Left cardiac atrium (tissue), 4 donors: Measurements from ENCODE around the gene CARD16. TPM values are rescaled to one million over a fixed set of nuclear protein-coding genes. Genes with fewer than 3 reads are reported as not detected.
"Not testable (repeated sequence)": the region's sequence is repeated elsewhere in the genome, so short reads cannot be mapped to it uniquely, and the experiment has no call there.

ENCODE experiments used
- ATAC-seq, 2 donors: fragments of 200-7000 bp; cut with Tn5 transposase; one replicate each; pipeline ENCODE4 v1.9.1; 2020; ENCODE audit warnings: mild to moderate bottlenecking in 2 of 2, moderate library complexity in 2 of 2
- DNase-seq: peaks from one replicate; pipeline ENCODE4 v3.0.0-alpha.2; 2020
- intact Hi-C, 2 donors: fragments of 100-400 bp; cut with DNase I; formaldehyde crosslinking; loops; one replicate each; pipeline versions ENCODE4 v1.14.1 to v1.15.1; 2022 to 2023
- total RNA-seq, 2 donors: library from RNA; stranded (reverse); fragmentation: NEBNext Ultra II Directional; extraction: Animal tissue kit (Norgen Biotek cat#: 25700); gene quantifications; one replicate each; pipeline ENCODE4 v1.2.1, GENCODE V29; 2021
- donor health status: DM: no; HTN: yes; CAD: no.
- donor health status: DM: no; HTN: yes; CAD: no; lungs with severe emphysema.
- donor health status: DM: yes; HTN: yes; CAD: no.
- donor health status: Dilated cardiomyopathy.

CARD16 gene
- total RNA-seq, 2 donors from 2014 or later = 6.5 to 13.3 TPM

DNA sequence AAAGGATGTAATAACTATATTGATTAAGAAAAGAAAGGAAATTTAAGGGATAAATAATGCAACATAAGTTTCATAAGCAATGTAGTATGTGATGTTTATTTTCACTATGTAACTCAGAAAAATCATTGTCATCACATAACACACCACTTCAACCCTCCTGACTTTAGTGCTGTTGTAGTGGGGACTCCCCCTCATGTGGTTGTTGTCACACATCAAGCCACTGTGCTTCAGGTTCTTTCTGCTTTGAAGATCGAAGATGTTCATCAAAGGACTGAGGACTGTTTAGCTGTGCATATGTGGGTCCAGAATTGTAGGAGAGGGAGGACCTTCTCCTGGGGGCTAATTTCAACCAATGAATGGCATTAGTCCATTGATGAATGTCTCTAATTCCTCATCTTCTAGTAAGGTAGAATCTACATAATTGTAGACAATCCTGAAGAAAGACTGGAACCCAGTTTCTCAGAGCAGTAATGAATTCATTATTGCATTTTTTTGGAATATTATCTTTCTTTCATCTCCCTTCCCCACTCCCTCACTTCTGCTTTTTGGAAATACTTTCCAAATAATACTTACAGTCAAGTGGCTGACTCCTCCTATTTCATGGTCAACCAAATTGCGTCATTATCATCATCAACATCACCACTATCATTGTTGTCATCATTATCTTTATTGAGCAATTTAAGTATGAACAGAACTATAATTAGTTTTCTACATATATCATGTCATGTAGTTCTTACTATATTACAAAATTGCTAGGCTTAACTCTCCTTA, 9.8 kb upstream of the CARD16 start:
- no peak for ATAC-seq
- DNase-seq = no peak
- intact Hi-C loops = no loop called here

DNA sequence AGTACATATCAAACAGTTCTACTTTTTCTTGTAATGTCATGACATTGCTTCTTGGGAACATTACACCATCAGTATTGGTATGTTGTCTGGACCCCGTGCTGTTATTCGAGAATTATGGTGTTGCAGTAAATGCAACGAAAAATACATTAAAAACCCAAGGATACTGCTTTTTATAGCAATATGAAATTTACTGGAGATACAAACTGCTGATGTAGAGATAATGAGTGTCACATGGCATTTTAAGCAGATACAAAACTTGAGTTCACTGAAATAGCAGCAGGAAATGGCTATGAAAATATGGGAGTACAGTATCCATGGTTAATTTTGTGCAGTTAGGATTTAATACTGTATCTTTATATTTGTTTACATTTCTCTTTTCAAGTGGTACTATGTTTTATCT, 7.4 kb upstream of the CARD16 start:
- ATAC-seq (no peak), DNase-seq (no peak)
- intact Hi-C loops = no loop called here

DNA sequence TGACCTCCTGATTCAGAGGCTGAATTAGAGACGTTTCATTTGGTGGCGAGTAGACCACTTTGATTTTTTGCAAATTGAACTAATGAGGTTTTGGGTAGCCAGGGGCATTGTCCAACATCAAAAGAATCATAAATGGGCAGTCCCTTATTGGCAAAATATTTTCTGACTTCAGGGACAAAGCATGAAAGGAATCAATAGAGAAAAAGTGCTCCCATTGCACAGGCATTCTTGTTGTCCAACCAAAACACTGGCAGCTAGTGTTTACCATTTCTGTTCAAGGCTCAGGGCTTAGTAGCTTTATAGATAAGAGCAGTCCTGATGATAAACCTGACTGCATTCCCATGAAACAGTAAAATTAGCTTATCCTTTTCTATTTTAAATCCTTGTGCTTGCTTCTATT, 6.4 kb upstream of the CARD16 start:
- DNase-seq (no peak), ATAC-seq (no peak)
- intact Hi-C loops = no loop called here

DNA sequence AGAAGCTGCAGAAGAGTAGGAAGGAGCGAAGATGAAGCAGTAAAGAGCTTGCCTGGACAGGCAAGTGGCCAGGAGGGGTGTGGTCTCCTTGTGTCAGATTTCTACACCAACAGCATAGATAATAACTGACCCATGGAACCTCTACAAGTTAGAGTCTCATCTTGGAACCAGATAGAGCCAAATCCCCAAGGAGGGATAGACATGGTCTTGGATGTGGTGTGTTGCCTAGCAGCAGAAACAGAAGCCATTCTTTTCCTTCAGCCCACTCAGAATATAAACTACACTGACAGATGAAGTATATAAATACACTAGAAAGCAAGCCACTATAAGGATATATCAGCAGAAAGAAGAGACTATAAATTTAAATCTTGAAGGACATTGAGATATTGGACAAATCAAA, 4.3 kb upstream of the CARD16 start:
- no peak for ATAC-seq
- DNase-seq = no peak

DNA sequence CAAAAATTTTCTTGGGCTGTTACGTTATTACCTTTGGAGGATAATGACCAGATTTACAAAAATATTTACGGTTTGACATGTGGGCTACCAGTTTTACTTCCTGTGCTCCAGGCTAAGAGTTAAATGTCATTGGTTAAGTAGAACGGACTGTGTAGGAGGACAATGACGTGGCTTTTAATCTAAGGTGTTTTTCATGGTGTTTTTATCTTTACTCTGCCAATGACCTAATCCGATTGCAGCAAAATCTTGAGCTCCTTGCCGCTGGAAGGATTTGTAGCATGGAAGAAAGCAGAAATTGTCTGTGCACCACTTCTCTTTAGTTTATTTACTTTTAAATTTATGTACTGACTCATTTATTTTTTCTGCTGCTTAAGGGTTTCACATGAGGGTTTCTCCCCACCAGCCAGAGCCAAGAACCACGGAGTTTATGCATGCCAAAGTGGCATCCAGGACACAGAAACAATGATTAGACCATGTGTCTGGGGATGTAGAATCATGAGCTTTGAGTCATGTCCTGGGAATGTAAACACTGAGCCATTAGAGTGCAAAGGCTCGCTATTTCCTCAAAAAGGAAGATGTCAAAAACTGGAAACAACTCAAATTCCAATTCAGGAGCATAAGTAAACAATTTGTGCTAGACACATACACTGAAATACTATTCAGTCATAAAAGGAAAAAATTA, 1.9 kb upstream of the CARD16 start:
- DNase-seq (peak; percentile 22), ATAC-seq (peak; percentile 38 to 78)
- intact Hi-C loops = loop anchor here in 1 of 2 donors (10.0 kb wide), 1 partner anchor 72 kb away; no protein-coding TSS in a partner anchor

More for the DNA sequence above, 4.3 kb upstream of the CARD16 start:
- intact Hi-C loops = loop anchor here in 1 of 2 donors (10.0 kb wide), 1 partner anchor 75 kb away; no protein-coding TSS in a partner anchor

DNA sequence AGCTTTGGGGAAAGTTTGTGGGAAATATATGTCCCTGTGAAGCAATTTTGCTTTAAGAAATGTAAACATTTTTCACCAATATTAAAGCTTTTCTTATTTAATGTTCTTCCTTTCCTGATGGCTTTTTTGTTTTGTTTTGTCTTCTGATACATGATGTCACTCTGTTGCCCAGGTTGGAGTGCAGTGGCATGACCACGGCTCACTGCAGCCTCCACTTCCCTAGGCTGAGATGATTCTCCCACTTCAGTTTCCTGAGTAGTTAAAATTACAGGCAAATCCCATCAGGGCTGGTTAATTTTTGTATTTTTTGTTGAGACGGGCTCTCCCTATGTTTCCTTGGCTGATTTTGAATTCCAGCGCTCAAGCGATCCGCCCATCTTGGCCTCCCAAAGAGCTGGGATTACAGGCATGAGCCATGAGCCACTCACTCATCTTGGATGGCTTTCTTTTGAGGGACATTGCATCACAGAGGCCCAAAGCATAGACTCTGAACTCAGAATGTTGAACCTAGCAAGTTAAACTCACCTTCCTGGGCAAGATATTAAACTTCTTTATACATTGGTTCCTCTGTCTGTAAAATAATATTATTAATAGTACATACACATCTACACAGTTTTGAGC, 651 bp upstream of the CARD16 start:
- intact Hi-C loops = loop anchor here in 1 of 2 donors (10.0 kb wide), 1 partner anchor 71 kb away; no protein-coding TSS in a partner anchor
- DNase-seq (no peak), ATAC-seq (no peak)

DNA sequence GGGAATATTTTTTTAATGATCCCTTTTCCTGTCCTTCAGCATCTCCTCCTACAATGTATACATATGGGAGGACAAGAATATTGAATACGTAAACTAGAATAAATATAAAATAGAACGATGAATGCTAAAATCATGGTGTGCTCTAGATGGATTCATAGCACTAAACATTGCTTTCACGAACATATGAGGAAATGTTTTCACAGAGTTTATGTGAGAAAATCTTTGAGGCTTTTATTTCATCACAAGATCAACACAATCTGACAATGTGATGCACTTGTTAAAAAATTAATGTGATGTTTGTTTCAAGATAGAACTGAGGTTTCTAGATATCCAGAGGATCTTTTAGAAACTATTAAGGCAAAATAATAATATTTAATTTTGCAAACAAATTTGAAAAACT, 3.0 kb downstream of the CARD16 start:
- ATAC-seq (no peak), DNase-seq (no peak)
- intact Hi-C loops = loop anchor here in 1 of 2 donors (10.0 kb wide), 1 partner anchor 67 kb away; no protein-coding TSS in a partner anchor

DNA sequence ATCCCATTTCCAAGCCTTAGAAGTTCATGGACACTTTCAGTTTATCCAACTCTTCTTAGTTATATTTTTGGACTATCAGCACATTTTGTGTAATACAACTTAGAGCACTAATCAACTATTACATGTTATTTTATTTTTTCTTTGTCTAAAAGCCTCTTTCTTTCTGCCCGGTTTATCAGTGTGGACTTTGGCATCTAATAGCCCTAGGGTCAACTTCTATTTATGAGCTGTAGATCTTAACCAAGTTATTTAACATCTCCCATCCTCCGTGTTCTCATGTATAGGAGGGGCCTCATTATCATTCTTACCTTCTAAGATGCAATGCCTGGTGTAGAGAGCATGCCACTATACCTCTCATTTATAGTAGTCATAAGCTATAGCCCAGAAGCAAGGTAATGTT, 4.4 kb downstream of the CARD16 start:
- ATAC-seq (no peak), DNase-seq (no peak)
- intact Hi-C loops = loop anchor here in 1 of 2 donors (10.0 kb wide), 1 partner anchor 66 kb away; no protein-coding TSS in a partner anchor

DNA sequence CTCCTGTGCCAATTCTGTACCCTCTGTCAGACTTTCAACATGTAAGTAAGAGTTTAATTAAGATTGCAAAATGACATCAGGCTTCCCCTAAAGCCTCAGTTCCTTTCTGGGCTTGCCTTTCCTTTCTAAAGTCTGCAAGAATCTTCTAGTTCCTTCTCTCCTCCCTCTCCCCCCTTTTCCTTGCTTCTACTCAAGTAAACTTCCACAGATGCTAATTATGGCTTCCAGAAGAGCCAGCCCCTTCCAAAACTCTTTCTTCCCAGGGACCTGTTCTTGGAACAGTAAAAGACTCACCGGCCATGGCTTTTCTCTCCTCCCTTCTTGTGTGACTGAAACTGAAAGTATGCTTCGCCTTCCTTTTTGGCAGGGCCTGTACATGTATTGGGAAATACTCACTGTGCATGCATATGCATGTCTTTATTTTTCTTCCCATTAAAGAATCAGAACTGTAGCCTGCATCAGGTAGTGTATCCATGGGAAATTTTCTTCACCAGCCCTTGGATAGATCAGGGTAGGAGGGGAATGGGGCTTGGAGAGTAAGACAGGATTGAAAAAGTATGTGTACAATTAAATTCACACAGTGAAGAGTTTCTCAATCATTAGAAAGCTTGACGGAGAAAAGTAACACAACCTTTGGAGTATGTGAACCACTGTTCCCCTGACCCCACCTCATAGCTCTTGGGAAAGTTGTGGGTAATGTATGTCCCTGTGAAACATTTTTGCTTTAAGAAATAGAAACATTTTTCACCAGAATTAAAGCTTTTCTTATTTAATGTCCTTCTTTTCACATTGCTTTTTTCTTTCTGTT, 10.1 kb downstream of the CARD16 start, which contains the start of gene CASP1:
CASP1 (minus strand) TSS at position 332 of the 808 bp plus-strand sequence; CDS start at position 301, 31 bp downstream.
- intact Hi-C loops = no loop called here
- peak; percentile 88 to 95 for ATAC-seq
- DNase-seq = peak; percentile 23

DNA sequence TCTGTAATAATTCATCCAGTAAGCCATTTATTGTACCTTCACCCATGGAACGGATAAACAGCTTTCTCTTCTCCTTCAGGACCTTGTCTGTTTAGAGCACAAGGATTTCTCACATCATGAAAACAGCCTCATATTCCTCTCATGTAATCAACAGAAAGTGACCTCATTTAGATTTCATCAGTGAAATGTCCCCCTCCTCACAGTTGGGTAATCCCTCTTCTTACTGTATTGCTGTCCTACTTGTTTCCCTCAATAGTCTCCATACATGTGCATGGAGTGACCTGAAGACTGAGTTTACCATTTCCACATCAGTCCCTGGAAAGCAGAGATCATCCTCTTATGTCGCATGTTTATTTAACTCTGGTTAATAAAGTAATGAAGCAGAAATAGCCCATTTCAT, 10.7 kb downstream of the CARD16 start:
- DNase-seq, intact Hi-C loops: not testable (repeated sequence)
- peak; percentile 7 to 37 for ATAC-seq

DNA sequence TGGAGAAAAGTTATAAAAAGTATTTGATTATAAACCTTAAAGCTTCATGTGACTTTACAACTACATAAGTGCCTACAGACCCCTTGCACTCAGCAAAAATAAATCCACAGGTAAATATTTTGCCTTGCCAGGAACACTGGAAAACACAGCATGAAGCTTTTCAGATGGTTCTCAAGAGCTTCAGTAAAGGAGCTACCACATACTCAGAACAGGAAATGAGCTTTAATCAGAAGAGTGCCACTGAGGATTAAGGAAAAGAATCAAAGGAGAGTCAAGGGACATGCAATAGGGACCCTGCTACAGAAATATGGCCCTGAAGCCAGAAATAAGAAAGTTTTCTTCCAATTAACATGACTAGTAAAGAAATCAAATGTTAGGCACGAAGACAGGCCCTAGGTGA, 11.4 kb downstream of the CARD16 start:
- intact Hi-C loops = no loop called here
- DNase-seq (no peak), ATAC-seq (no peak)

DNA sequence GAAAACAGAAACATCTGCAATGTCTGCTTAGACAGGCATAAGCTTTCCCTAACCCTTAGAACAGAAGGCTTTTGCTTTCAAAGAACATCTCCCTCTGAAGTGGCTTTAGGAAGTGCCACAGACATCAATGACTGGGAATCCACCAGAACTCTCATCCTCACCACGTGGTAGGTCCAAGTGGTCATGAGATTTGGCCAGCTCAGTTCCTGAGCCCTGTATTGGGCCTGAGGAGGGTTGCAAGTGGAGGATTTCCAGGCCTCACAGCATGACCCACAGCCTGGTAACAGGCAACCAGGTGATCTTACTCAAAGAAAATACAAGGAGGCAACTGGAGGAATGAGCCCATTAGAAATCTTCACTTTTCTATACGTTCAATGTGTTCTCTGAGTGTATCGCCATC, 11.8 kb downstream of the CARD16 start:
- ATAC-seq (peak in 1 of 2 donors; percentile 14), DNase-seq (no peak)
- intact Hi-C loops = no loop called here

DNA sequence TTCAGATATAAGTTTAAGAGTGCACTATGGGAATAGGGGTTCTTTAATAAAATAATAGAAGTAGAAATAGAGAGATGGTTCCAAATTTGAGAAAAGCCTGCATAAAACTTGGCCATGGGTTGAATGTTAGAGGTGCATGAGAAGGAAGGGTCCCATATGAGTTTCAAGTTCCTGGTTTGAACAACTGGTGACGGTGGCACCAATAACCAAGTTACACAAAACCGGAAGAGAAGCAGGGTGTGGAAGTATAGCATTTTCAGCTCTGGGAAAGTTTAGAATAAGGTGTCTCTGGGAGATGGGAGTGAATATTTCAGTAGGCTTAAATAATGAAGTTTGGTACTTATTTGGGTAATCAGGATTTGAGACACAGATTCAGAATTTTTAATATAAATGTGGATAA, 12.6 kb downstream of the CARD16 start:
- no peak for DNase-seq
- no peak for ATAC-seq
- intact Hi-C loops = no loop called here

DNA sequence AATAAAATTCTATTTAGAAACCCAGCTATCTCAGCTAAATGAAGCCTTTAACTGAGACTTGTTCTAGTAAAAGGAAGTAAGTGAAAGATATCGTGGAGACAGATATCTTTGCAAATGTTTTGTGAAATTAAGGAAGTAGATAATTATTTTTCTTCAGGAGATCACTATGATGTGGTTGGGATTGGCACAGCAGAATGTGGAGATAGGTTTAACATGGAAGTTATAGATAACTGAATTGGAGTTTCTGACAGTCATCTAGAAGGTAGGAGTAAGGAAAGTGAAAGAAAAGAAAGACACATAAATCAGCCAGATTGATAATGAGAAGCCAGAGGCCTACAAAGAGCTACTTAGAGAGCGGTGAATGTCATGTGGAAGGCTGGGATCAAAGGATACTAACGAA, 17.5 kb downstream of the CARD16 start:
- intact Hi-C loops = no loop called here
- DNase-seq (no peak), ATAC-seq (no peak)

DNA sequence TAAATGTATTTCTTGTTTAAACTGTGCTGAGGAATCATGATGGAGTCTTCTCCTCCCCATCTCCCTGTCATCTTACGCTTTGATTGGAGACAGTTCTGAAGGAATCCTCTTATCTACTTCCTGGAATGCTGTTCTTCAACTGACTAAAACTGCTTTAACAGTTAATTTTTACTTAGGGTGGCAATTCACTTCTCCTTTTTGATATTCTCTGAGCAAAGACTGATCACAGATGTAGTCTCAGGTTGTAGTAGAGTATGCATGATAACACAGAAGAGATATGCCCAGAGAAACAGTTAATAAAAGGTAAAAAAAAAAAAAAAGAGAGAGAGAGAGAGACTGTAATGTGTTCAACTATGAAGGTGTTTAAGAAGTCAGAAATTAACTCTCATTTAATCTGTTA, 20.7 kb downstream of the CARD16 start:
- intact Hi-C loops = no loop called here
- DNase-seq = no peak
- no peak for ATAC-seq

DNA sequence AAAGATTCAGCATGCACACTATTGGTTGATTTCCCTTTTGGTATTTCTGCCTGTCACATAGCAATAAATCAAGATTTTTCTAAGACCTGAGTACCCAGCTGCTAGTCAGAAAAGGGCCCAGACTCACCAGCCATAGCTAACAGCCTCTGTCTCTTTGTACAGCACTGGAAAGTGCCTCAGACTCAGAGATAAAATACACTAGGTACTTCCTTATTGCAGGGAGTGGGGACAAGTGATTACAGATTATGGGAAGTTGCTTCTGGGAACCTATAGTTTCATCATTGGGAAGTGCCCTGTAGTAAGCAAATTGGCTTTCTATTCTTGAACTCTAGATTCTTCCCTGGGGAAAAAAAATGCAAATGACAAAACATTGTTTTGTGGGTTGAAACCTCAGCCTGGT, 22.1 kb downstream of the CARD16 start, which contains the start of gene CASP5:
CASP5 (minus strand) TSS at position 166 of the 400 bp plus-strand sequence; CDS start at position 134, 32 bp downstream.
- intact Hi-C loops = no loop called here
- DNase-seq (no peak), ATAC-seq (peak; percentile 19 to 49)

DNA sequence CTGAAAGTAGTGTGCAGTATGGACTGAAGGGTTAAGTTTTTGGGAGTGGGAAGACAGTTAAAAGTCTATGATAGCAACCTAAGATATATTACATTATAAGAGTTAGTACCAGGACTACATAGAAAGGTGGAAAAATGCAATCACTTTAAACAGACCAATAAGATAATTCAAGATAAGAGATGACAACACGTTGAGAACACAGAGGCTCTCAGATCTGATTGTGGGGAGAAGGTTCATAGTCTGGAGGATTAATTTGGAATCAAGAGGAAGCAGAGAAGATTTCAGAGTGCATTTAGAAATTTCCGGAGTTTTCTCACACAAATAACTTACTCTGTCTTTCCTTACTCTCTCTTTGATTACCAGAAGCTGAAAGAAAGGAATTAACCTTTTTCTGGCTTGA, 22.6 kb downstream of the CARD16 start:
- no peak for ATAC-seq
- intact Hi-C loops = no loop called here

DNA sequence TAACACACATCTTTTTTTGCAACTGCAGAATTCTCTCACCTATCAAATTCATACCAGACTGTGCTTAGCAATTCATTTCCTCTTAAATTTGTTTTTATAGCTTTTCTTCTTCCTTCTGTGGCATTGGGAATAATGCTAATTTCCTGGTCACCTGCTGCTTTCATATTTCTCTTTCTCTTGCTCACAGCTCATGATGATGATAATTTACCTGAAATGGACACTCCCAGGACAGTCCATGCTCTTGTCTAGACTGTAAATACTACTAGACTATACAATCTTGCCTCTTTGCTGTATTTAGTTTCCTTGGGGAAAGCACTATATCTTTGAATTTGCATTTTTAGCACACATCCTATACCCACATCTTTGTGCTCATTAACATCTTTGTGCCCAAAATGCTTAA, 37.7 kb downstream of the CARD16 start:
- intact Hi-C loops = no loop called here
- ATAC-seq (no peak), DNase-seq (no peak)

More for the DNA sequence above, 22.6 kb downstream of the CARD16 start:
- no peak for DNase-seq

DNA sequence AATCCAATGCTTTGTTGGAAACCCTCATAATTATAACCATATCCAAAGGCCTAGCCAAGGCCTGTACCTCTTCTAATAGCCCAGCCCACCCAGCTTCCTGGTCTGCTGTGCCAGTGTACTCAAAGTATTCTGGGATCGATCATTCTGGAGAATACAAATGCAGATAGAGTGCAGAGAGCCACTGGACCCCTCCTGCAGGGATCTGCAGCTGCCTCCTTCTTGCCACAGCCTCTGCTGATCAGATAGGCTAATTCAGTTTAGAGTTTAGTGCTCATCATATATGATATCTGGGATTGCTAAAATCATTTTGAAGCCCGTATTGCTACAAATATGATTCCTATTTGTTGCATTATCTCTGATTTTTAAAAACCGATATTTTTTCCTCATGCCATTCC, 39.7 kb downstream of the CARD16 start:
- DNase-seq = no peak
- intact Hi-C loops = no loop called here
- ATAC-seq = no peak
